ENCODE data around the gene PFKFB2.

GRCh38 chr1:207033302-207033701 lies 19.8 kb upstream of the PFKFB2 start:
- TF ChIP-seq ZFX (IDR thresholded peaks at IDR 0.05), result no peak
- TF ChIP-seq CTCF (conservative IDR thresholded peaks at IDR 0.05), result no peak; the same call in 1 of the 2 replicates

Data from C4-2B (cell line).